HG03354 (cell line): Measurements from ENCODE around the gene ASXL3.

Experiments
- ATAC-seq: cut with Tn5 transposase; IDR thresholded peaks from one replicate; pipeline ENCODE4 v1.9.1; 2021; ENCODE audit warnings: mild to moderate bottlenecking; ENCODE audit not compliant: unreplicated experiment, poor library complexity, severe bottlenecking

Gene ASXL3

DNA sequence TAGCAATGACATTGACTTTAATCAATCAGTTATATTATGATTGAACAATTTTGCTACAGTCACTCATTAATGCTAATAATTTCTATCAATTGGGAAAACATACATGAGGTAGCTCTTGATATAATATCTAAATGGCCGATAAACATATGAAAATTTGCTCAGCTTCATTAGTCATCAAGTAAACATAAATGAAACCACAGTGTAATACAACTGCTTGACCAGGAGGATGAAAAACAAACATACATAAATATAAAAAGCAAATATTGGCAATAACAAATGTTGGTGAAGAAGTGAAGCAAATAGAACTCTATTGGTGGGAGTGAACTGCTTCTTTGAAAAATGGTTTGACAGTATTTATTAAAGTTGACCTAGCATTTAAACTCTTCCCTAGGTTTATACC, 130.9 kb downstream of the ASXL3 start:
- ATAC-seq = no peak

DNA sequence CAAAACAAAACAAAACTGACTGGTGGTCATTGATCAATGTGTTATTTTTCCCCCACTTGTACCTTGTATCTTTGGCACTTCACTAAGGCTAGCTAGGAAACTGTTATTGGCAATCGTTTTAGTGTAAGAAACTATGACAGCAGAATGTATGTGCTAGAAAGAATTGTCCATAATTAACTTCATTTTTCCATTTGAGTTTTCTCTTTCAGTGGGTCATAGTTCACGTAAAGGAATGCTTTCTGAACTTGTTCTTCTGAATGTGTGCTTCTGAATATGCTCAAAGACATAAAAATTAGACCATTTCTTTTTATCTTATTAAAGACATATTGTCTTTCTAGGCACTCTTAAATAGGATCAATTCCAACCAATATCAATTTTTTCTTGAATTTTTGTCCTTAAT, 132.2 kb downstream of the ASXL3 start:
- no peak for ATAC-seq

DNA sequence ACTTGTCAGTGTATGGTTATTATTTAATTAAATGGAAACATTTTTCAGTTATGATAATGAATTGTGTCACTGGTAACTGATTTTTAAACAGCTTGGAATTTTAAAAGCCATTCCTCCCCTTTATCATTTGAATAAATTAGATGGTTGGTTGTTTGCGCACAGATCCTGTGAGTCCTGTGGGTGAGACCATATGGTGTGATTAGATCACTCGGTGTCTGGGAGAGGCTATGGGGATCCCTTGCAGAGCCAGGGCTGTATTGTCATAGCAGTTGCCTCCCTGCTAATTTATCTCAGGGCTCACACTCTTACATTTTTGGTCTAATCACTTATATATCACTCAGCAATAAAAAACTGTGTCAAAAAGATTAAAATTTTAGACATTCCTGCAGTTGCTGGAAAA, 133.5 kb downstream of the ASXL3 start:
- no peak for ATAC-seq

DNA sequence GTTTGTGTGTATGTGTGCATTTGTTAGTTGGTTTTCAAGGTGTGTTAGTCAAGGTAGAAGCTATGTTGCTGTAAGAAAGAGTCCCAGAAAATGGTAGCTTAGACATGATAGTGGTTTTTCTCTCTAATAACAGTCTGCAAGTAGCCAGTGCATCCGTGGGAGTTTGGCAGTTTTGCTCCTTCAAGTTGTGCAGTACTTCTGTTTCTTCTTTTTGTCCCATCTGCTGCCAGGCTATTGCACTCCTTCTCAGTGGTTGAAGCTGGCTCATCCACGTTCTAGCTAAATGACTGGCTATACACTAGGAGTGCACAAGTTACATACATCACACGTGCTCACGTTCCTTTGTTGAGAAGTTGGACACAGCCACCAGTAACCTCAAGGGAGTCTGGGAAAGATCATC, 134.7 kb downstream of the ASXL3 start:
- ATAC-seq = no peak

DNA sequence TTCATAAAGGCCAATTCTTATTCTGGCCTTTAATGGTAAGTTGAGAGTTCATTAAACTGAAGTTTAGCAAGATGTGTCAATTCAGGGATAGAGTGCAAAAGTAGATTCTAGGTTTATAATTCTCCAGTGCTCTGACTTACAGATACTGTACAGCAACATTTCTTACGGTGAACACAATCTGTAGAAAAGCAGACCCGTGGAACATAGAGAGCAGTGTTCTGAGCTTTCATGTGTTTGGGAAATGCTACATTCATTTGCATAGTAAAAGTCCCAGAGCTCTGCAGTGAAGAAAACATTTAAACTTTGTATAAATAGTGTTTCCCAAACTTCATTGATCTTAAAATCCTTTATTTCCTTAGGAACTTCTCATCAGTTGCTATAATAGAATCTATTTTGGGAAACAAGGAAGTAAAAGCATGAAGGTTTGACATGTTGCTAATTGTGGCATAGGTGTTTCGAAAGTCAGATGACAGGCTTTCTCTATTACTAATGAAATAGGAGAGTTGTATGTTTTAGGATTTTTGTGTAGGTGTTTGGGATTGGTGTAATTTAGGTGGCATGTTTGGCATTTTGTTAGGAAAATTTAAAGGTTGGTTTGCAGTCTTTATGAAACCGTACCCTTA, 138.2 kb downstream of the ASXL3 start:
- no peak for ATAC-seq

DNA sequence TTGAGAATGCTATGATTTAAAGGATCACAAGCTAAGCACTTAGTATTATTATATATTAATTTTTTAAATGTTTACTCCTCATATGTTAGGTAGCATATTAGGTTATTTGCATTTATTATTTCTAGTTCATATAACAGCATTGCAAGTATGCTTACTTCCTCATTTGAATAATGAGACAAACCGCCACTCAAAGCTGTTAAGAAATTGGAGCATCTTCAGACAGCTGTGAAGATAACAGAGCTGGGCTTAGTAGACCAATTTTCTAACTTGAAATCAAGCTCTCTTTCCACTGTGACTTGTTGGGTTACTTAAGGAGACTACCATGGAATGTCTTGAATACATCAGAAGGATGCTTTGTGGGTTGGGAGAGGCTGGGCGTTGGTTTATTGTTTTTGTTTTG, 139.3 kb downstream of the ASXL3 start:
- no peak for ATAC-seq

DNA sequence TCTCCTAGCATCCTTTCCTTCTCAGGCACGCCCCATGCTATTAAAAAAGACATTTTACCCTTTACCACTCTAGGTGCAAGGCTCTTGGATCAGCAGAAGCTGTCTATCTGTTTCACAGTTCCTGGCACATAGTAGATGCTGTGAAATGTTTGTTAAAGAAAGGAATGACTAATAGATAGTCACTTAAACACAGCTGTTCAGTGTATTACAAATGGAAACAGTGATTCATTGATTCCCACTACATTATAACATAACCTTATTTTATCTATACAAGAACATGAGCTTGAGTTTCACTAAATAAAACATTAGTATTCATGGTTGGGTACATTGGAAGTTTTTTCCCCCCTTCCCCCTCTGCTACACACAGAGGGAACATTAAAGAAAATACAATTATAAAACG, 142.1 kb downstream of the ASXL3 start:
- no peak for ATAC-seq

DNA sequence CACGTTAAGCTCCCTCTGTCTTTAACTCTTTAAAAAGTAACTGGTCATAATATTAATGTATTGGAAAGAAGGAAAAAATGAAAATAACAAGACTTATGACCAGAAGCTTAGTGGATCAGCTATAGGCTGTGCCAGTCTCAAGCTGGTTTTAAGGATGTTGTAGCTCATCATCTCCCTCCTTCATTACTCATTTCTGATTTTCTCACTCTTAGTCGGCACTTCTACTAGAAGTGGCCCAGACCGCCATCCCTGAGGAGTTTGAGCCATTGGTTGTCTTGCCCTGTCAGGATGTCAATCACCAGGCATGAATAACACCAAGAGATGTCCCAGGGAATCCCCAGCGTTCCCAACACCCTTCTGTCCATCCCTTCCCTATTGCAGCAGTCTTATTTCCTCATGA, 151.5 kb downstream of the ASXL3 start:
- no peak for ATAC-seq

DNA sequence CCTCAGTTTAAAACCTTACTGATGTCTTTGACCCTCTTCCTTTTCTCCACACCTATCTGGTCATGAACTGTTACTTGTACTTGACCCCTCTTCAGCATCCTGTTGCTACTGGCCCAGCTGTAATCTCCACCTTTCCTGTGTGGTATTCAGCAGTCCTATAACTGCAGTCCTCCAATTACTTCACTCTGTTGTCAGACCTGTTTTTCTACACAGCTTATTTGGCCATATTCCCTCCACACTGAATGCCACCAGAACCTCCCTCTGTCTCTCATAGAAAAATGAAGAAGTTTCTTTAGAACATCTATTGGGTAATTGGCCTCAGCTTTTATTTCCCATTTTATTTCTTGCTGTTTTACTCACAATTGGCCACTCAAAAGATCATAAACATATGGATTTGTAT, 155.4 kb downstream of the ASXL3 start:
- no peak for ATAC-seq

DNA sequence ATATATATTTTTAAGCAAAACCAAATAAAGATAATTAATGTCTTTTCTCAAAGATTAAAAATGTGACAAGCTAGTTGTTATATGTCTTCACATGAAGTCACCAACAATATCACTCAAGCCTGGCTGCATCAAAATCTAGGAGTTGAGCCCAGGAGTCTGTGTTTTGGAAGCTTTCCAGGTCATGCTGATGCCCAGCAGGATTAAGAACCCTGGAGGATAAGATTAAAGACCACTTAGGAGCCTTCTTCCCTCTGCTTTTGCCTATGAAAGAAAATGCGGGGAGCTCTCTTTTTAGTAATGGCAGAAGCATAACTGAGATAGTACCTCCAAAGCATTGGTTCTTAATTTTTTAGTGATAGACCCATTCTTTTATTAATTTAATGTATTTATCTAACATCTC, 157.4 kb downstream of the ASXL3 start:
- no peak for ATAC-seq

DNA sequence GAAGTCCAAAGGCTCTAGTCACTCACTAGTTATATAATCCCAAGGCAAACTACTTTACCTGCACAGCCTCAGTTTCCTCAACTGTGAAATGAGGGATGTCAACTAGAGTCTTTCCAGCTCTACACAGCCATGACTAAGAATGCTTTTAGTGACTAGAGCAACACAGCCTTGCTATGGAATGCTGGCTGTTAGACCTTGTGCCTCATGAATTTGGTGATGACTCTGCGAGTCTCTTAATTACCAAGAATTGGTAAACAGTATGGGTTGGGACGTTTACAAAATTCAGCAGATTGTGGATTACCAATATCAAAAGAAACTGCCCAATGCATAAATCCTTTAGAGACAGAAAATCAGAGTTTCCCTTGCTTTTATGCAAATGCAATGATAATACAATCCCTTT, 163.7 kb downstream of the ASXL3 start:
- ATAC-seq = no peak

DNA sequence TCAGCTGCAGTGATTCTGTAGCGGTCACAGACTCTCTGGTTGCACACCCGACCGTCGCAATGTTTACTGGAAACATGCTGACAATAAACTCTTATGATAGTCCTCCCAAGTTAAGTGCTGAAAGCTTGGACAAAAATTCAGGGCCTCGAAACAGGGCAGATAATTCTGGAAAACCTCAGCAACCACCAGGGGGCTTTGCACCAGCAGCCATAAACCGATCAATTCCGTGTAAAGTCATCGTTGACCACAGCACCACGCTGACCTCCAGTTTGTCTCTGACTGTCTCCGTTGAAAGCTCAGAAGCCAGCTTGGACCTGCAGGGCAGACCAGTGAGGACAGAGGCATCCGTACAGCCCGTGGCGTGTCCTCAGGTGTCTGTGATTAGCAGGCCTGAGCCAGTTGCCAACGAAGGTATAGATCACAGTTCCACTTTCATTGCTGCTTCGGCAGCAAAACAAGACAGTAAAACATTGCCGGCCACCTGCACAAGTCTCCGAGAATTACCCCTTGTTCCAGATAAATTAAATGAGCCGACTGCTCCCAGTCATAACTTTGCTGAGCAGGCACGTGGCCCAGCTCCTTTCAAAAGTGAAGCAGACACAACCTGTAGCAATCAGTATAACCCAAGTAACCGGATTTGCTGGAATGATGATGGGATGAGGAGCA, 166.1 kb downstream of the ASXL3 start:
- ATAC-seq = no peak

DNA sequence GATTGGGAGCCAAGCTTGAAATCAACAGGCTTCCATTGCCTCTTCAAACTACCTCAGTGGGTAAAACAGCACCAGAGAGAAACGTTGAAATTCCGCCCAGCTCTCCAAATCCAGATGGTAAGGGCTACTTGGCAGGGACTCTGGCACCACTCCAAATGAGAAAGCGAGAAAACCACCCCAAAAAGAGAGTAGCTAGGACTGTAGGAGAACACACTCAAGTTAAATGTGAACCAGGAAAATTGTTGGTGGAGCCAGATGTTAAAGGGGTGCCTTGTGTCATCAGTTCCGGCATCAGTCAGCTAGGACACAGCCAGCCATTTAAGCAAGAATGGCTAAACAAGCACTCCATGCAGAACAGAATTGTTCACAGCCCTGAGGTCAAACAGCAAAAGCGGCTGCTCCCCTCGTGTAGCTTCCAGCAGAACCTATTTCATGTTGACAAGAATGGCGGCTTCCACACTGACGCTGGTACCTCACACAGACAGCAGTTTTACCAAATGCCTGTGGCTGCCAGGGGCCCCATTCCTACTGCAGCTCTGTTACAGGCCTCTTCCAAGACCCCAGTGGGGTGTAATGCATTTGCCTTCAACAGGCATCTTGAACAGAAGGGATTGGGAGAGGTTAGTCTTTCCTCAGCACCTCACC, 167.3 kb downstream of the ASXL3 start:
- no peak for ATAC-seq

DNA sequence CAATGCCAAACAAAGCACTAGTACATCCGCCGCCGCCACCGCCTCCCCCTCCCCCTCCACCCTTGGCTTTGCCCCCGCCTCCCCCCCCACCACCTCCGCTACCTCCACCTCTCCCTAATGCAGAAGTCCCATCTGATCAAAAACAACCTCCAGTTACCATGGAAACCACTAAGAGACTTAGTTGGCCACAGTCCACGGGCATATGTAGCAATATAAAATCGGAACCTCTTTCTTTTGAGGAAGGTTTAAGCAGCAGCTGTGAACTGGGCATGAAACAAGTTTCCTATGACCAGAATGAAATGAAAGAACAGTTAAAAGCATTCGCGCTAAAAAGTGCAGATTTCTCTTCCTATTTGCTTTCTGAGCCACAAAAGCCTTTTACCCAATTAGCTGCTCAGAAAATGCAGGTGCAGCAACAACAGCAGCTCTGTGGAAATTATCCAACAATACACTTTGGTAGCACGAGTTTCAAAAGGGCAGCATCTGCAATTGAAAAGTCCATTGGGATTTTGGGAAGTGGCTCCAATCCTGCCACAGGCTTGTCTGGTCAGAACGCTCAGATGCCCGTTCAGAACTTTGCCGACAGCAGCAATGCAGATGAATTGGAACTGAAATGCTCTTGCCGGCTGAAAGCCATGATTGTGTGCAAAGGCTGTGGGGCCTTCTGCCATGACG, 168.0 kb downstream of the ASXL3 start:
- no peak for ATAC-seq

DNA sequence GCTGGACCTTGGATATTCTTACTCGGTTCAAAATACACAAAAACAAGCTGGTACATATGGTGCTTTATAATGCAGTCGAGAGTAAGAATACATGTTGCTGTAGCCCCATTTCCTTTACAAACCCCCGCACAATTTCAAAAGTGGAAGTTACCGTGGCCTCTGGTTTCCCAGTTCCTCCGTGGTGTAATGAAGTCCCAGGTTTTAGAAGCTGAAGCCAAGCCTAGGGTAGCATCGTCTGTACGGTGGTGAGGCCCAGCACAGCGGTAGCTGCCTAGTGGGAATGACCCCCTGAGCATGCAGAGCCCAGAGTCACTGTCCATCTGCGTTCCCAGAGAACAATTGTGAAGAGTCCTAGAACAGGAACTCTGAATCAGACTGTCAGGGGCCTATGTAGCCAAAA, 171.8 kb downstream of the ASXL3 start:
- no peak for ATAC-seq

DNA sequence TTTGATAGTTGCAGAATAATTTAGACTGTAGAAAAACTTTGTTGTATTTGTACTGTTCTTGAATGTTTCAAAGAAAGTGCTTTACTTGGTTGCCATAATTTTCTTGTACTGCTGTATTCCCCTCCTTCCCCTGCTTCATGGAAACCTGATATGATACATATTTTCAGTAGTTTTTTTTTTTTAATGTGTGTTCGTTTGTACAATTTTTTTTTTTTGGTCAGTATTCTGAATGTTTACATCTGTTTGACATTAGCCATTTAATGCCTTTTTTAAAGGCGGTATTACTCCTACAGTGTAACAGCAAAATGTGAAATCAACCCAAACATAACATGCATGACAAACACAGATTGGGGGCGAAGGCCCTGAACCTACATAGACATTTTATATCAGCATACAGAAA, 172.3 kb downstream of the ASXL3 start:
- ATAC-seq = no peak

DNA sequence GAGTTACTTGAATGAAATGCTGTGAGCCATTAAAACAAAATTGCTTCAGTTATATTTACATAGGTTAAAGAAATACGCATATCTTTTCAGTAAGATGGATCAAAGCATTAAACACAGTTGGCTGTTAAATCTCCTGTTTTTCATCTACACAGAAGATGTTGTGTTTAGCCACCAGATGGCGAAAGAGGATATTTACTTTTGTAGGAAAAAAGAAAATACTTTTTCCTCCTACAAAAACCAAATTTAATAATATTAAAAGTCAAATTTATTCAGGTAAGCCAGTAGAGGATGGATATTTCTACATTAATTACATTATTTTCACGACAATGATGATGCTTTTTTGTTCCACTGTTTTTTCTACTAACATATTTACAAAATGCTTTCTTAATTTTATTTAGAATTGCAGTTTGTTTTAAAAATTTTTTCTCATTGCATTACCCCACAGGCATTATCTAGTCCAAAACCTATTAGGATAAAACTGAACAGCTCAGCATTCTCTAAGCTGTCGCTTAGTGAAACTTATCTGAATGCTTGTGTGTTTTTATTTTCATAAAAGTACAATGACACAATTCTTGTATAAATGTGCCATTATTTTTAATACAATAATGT, 173.7 kb downstream of the ASXL3 start:
- ATAC-seq = no peak

DNA sequence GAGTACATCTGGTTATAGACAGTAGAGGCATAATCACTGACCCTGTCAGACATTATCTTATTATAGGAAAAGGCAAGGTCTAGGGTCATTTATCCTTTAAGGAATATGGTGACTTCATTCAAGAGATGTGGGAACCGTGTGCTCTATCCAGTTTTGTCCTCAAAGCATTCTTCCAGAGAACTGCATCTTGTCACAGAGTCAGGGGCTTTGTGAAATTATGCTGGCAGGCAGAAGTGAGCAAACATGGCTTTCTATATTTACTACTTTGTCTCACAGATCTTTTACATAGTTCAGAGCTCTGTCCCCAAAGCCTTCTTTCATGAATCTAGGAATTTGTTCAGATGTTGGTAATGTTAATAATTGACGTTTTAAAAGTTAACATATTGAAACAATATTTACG, 177.4 kb downstream of the ASXL3 start:
- no peak for ATAC-seq

DNA sequence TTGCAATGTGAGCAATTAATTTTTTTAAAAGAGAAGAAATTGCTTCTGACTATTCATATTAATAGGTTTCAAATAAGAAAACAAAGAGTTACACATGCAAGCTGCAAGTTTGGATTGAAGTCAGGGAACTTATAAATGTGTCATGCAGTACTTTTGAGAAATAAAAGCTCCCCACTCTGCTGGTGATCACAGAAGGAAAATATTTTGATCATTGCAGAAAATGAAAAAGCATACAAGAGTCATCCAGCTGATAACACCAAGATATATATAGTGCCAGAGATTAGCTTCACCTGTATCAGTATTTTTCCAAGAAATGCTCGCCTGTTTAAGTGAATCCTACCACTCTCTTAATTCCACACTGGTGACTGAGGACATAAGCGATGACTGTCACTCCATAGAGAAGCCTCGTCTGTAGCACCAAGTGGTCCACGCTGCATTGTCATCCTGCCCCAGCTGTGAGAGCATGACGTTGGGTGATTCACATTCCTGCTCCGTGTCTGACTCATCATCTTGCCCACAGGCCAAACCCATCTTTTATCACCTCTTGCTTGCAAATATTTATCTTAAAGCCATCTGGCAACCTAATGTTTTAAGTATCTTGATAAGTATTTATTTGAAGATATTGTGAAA, 178.0 kb downstream of the ASXL3 start:
- no peak for ATAC-seq

DNA sequence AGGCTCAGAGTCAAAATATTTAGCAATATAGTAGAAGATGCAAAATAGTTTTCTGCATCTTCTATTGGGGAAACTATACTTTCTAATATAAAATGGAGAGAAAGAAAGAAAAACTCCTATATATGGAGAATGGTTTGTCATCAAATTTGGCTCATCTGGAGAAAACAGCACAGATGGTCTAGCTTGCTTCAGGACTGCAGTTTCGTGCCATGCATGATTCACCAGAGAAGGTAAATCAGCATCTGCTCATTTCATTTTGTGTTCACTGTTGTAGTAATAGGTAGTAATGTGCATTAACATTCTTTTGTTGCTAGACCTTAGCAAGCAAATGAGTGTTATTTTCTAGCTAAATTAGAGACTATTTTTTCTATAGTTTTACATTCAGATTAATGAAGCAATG, 179.0 kb downstream of the ASXL3 start:
- ATAC-seq = no peak
